Measurements from ENCODE around the gene SHISA9.

SHISA9 gene

DNA sequence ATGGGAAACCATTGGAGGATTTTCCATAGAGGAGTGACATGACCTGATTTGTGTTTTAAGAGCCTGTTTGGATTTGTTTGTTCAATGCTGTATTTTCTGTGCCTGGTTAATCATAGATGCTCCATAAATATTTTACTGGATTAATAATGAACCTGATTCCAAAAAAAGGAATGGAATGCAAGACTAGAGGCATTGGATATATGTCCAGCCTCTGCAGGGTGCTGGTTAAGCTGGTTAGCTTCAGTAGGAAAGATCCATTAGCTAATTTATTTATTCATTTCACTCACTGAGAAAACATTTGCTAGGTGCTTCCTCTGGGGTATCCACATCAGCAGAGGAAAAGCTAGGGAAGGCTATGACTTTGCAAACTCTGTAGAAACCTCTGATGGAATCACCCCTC, 57.7 kb downstream of the SHISA9 start:
- no peak for DNase-seq

DNA sequence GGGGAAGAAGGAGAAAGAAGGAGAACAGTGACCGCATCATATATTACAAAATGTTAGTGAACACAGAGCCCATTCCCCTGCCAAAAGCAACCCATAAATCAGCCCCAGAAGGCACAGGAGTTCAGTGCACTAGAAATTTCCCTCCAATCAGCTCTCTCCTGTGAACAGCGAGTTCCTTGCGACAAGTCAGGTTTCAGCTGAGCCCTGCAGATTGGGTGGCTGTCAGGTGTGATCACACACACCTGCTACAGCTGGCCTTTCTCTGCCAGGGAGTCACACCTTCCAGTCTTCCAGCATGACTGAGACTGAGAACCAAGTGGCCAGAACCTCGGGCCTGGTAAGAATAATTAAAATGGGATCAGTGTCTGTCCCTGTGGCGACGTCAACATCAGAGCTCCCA, 60.2 kb downstream of the SHISA9 start:
- DNase-seq, result no peak

GRCh38 chr16:12964461-12964860, 63.1 kb downstream of the SHISA9 start:
- no peak for DNase-seq

DNA sequence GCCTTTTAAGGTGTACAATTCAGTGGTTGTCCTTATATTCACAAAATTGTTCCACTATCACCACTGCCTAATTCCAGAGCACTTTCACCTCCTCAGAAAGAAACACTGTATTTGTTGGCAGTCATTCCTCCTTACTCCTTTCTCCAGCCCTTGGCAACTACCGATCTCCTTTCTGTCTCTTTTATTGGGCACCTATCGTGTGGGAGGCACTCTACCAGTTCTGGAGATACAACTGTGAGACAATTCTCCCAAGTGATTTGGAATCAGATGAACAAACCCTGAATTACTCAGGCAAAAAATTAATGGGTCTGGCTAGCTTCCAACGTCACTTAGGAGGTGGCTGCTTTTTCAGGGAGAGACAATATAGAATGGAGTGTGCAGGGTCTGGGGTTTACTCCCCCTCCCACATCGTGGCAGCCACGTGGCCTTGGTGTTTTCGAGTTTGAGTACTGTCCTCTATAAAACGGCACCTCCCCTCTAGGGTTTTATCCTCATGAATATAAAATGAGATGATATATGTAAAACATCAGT, 63.9 kb downstream of the SHISA9 start:
- DNase-seq, result peak; percentile 10

- DNase-seq, result peak; percentile 46
Observed at GRCh38 chr16:12971241-12971640, 69.8 kb downstream of the SHISA9 start.

DNA sequence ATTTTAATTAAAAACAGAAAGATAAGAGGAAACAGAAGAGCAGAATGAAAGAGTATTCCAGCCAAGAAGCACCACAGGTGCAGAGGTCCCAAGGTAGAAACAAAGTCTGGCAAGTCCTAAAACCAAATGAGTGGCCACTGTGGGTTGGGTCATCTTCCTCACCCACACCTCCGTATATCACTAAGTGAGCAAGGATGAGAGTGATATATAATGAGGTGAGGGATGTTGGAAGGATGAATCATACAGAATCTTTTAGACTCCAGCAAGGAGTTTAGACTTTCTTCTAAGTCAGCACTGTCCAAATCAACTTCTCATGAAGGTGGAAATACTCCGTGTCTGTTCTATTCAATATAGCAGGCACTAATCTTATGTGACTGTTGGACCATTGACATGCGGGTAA, 70.8 kb downstream of the SHISA9 start:
- DNase-seq, result no peak

DNA sequence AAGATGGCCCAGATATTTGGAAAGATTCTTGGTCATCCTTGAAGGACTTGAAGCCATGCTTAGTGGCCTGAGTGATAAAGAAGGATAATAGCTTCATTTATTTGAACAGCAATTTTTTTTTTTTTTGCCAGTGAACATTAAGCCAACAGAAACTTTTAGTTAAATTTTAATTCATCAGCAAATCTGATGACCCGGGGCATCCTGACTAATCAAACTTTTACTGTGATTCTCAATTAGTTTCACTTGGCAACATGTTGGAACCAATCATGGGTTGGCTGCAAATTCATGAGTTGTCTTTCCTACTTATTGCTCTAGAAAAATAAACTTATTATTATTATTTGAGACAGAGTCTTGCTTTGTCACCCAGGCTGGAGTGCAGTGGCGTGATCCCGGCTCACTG, 74.4 kb downstream of the SHISA9 start:
- no peak for DNase-seq

DNA sequence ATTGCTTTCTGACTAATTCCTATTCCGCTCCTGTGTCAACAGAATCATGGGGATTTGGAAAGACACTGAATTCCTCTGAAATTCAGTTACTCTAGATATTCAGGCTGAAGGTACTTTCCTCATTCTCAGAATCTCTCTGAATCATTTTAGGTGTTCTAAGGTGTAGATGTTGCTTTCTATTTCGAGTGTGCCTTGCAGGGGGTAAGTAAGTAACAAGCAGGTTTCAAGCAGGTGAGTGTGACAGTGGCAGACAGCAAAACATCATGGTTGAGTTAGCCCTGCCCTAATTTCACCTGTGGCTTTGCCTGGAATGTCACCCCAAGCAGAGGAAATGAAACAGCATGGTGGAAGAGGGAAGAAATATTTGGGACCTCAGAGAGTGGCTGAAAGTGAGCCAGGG, 75.1 kb downstream of the SHISA9 start:
- no peak for DNase-seq

- DNase-seq, result no peak
Observed at GRCh38 chr16:12976936-12977335, 75.5 kb downstream of the SHISA9 start.

DNA sequence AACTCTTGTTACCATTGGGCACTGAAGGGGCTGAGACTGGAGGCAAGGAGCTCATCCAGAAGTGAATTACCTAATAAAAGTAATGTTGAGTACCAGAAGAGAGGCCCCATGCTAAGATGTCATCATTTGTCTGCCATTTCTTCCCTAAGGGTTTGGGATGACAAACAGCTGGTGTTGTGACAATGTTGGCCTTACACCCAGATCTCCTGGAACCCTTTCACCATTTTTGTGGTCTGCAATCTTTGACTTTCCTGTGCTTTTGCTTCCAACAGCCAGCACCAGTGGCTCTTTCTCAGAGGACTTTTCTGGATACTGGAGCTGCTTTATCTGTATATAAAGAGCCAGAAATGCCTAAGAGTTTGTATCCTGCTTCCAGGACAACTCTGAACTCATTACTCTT, 84.1 kb downstream of the SHISA9 start:
- DNase-seq, result no peak

- no peak for DNase-seq
Observed at GRCh38 chr16:12988071-12988470, 86.7 kb downstream of the SHISA9 start.

DNA sequence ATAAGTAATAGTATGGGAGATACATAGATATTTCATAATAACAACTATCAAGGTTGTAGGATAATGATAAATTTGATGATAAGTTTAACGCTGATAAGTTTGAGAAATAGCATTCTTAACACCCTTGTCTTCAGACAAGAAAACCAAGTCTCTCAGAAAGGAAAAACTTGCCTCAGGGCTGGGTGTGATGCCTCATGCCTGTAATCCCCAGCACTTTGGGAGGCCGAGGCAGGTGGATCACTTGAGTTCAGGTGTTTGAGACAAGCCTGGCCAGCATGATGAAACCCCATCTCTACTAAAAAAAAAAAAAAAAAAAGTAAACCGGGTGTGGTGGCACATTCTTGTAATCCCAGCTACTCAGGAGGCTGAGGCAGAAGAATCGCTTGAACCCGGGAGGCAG, 90.7 kb downstream of the SHISA9 start:
- no peak for DNase-seq

GRCh38 chr16:12994402-12994801, 93.0 kb downstream of the SHISA9 start:
- no peak for DNase-seq

DNA sequence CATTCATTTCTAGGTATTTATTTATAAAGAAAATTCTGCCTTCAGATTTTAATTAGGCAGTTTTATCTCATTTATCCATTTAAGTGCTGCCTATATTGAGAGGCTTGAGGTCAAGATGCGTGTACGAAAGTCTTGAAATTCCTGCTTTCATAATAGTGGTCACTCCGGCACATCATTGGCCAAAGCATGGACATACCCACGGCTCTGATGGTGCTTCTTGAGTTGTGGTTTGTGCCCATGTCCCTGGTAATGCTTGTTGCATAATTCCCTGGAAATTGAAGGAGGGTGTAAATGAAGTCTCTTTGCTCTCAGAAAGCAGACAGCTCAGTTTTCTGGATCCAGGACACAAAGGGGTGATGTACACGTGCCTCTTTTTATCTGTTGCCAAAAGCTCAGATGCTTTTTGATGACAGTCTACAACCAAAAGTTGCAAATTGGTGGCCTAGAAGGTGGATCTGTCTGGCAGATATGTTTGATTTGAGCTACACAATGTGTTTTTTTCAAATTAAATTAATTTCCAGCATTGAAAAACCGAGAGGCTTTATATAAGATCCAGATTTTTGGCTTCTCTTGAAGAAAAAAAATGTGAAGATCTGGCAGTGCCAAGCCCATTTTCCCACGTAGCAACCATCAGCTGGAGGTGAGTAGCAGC, 94.4 kb downstream of the SHISA9 start:
- DNase-seq, result no peak

DNA sequence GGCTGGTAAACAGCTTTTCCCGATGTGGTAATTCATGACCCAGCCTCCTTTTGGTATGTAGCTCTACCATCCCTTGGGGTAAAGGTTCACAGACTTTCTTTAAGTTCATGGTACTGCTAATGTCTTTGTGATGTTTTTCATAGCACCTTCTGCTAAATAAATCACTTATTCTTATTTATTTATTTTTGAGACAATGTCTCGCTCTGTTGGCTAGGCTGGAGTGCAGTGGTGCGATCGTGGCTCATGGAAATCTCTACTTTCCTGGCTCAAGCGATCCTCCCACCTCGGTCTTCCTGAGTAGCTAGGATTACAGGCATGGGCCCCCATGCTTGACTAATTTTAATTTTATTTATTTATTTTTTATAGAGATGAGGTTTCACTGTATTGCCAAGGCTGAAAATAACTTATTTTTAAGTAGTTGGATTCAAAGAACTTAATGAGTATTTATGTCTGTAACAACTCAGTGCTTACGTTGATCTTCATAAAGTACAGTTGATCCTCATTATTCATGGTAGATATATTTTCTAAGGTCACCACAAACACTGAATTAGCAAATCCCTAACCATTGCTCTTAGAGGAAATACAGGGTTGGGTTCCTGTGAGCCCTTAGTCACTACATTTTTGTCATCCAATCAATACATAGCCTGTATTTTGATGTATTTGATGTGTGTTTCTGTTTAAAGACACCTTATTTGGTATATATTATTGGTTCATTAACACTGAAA, 97.1 kb downstream of the SHISA9 start:
- no peak for DNase-seq

GRCh38 chr16:12999368-12999767, 98.0 kb downstream of the SHISA9 start:
- DNase-seq, result no peak

- DNase-seq, result no peak
Observed at GRCh38 chr16:13005721-13006247, 104.4 kb downstream of the SHISA9 start.

GRCh38 chr16:13012601-13013000, 111.2 kb downstream of the SHISA9 start:
- DNase-seq, result no peak

DNA sequence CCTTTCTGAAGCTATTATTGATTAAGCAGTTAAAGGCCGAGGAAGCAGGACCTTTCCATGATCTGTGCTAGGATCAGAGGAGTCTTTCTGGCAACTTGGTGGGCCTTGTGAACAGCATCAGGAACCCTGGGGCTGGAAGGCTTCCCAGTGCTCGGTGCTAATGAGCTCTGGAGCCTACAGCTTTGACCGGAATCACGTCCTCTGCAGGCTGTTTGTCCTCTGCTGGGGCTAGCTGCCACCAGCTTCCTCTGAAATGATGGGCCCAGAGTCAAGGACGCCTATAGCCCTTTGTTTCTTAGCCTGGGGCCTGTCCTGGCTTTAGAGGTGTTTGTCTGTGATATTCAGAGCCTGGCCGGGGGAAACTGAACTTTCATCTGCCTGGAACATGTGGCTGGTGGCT, 111.6 kb downstream of the SHISA9 start:
- no peak for DNase-seq

DNA sequence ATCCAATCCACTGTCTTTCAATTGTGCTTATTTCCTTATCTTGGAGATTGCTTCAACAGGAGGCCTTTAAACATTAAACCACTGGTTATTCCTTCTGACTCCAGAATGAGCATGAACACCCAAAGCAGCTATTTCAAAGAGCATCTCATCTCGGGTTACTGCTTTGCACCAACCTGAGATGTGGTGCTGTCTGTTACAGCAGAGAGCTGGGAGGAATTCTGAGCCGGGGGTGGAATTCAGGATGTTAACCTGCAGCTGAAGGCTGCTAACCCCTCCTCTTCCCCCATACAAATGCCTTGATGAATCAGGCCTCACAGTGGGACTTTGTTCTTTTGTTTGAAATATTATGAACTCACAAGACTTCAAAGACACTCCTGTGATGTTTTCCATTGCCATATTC, 113.1 kb downstream of the SHISA9 start:
- DNase-seq, result no peak

DNA sequence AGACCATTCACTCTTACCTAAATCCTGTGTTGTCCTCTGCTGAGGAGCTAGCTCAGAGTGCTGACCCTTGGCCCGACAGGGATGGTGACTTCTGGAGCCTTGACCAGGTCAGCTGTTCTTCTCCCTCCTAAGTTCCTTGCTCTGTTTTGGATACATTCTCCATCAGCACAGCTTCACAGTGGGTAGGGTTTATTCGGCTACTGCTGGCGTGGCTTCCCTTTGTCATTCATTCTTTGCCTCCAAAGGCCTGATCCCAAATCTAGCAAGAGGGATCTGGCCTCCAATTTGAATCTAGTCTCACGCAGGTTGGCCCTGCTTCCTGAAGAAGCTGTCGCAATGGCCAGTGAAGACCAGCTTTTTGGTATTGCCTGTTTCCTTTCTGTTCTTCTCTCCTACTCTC, 116.6 kb downstream of the SHISA9 start:
- DNase-seq, result no peak

- DNase-seq, result no peak
Observed at GRCh38 chr16:13021996-13022395, 120.6 kb downstream of the SHISA9 start.

DNA sequence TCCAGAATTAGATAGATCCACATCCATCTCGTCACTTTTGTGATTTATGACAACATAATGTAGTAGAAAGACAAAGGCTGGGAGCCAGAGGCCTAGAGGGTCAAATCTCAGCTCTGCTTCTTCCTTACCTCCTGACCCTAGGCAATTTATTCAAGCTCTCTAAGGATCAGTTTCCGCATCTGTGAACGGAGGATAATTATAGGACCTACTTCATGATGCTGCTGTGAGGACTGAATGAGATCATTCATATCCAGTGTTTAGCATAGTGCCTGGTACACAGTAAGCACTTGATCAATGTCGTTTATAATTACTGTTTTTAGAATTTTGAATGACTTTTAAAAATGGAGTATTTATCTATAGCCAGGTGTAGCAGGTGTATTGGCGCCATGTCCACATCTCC, 128.4 kb downstream of the SHISA9 start:
- no peak for DNase-seq

DNA sequence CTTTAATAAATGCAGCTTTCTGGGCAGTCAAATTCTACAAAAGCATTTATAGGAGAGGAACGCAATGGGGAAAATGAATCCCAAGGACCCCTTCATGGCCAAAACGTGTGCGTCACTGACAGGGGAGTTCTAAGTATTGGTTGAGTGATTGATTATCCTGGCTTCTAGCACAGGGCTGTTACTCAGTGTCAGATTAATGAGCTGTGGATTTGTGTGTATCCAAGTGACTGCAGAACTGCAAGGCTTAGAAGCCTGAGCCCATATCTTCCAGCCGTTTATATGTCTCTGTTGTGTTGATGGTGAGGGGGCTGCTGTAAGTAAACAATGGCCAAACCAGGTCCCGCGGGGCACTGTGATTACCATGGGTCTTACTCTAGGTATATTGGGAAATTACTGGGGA, 129.4 kb downstream of the SHISA9 start:
- no peak for DNase-seq

Data from NCI-H1436 treated with DMSO at 0.1 percent for 48 hours (cell line).